ENCODE data around the gene FUT7.

FUT7 gene

DNA sequence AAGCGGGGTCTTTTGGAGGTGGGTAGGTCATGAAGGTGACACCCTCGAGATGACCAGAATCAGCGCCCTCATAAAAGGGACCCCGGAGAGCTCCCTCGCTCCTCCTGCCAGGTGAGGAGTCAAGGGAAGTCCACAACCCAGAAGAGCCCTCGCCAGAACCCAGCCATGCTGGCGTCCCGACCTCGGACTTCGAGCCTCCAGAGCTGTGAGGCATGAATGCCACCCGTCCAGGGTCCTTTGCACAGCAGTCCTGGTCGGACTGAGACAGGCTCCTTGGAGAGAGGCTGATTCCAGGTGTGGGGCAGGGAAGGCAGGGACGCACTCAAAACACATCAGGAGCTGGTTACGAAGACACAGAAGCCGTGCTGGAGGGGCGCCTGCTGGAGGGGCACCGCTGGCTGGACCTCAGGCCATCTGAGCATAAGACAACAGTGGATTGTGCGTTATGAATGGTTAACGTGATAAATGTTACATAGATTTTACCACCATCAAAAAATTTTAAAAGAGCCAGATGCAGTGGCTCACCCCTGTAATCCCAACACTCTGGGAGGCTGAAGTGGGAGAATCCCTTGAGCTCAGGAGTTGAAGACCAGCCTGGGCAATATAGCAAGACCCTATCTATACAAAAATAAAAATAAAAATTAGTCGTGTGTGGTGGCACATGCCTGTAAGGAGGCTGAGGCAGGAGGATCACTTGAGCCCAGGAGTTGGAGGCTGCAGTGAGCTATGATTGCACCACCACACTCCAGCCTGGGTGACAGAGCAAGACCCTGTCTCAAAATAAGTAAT, 29.8 kb downstream of the FUT7 start:
- no peak for DNase-seq (ENCODE audit: low spot score)

DNA sequence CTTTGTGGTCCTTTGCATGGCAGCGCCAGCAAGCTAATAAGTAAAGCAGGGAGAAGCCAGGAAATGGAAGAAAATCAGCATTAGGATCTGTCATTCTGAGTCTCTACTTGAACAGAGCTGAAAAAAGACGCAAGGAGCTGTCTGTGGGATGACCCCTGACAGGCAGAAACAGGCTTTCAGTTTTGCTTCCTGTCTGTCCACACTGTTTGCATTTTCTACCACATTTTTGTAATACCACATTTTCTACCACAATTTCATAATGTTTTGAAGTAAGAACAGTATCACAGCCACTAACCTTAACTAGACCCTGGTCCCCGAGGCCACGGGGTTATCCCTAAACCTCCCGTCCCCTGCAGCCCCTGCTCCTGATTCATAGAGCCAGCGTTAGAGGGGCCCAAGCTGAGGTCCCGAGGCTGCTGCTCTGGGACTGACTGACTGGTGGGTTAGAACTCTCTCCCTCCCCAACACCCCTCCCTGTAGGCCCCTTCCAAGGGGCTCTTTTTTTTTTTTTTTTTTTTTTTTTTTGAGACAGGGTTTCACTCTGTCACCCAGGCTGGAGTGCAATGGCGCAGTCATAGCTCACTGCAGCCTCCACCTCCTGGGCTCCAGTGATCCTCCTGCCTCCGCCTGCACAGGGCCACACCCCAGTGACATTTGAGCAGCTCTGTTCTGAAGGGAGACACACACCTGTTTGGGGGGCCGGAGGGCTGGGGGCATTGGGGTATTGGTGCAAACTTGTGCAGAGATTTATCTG, 31.5 kb downstream of the FUT7 start:
- peak; percentile 53 for DNase-seq (ENCODE audit: low spot score)

DNA sequence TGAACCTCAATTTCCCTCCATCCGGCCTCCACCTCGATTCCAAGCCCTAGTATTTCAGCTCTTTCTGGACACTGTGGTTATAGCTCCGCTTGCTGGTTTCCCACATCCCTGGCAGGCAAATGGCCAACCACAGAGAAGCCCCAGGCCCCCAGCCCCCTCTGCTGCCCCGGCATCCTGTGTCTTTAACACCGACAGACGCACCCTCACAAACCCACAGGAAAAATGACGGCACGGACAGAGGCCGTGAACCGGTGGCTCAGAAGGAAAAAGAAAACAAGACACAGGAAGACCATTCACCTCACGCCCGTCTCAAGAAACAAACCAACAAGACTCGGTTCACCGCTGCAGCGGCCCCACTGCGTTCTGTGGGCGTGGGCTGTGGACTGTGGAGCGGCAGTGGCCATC, 34.1 kb downstream of the FUT7 start:
- DNase-seq (ENCODE audit: low spot score): no peak

DNA sequence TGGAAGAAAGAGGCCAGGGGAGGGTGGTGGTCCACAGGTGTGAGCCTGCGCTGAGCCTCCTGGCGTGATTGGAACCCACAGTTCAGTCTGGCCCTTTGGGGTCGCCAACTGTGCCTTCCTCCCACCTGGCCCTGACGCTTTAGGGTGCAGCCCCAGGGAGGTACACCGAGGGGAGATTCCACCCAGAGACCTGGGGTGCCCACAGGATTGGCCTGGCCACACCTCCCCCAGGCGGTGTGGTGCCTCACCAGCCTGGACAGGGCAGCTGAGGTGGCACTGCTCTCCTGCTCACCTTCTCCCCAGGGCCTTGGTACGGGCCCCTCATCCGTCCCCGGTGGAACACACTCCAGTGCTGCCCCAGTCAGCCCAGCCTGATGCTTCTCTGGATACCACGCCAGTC, 34.5 kb downstream of the FUT7 start:
- DNase-seq (ENCODE audit: low spot score): no peak

DNA sequence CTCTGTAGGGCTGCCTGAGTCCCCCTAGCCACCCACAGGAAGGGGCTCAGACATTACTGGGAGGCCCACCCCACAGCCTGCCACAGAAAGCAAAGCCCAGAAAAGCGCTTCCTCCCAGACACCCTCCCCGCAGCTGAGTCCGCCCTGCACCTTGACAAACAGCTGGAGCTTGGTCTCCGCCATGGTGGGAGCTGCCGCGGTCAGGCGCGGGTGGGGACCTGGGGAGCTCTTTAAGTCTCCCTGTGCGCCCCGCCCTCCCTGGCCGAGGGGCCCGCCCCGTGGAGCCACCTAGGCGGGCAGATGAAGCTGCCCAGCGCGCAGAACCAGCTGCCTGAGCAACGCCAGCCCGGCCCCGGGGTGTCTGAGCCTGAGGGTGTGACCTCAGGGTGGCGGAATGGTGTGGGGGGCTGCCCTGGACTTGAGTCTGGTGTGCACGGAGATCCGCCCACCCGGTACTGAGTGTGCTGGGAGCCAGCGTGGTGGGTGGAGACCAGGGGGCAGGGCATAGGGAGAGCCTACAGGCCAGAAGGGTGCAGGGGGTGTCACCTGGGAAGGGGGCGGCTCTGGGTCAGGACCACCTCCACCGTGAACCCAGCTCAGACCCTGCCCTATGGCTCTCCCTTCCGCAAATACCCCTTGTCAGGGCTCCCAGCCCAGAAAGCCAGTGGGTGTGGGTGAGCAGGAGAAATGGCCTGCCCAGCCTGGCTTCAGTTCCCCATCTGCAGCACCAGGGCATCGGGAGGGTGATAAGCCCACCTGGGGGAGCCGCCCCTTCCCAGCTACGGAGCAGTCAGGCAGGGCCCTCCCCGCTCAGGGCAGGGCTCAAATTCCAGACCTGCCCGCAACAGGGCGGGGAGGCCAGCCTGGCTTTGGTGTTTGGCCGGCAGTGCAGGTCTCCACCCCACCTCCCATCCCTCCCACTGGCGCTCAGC, 35.3 kb downstream of the FUT7 start, which contains the start of gene CLIC3:
Gene CLIC3, minus strand, starts transcription at position 208 of the 932 bp plus-strand sequence. Its CDS starts 25 bp downstream, at position 183.
- DNase-seq (ENCODE audit: low spot score): peak; percentile 36

DNA sequence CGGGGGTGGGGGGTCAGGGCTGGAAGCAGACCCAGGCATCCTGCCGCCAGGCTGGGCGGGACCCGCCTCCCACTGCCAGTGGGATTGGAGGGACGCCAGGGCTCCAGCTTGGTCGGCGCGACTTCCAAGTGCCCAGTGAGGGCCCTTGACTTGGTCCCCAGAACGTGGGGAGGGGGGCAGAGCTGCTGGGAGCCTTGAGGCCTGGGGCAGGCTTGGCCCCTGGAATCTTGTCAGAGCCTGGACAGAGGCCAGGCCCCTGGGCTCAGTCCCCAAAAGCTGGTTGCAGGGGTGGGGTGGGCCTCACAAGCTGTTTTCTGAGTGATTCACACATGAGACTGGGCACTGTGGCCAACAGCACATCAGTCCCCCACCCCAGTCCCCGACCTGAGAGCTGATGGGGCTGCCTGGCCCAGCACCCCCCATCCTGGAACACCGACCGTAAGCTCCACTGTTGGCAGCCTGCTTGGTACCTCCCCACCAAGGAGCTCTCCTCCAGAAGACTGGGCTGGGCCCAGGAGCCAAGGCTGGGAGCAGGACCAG, 36.0 kb downstream of the FUT7 start:
- no peak for DNase-seq (ENCODE audit: low spot score)

DNA sequence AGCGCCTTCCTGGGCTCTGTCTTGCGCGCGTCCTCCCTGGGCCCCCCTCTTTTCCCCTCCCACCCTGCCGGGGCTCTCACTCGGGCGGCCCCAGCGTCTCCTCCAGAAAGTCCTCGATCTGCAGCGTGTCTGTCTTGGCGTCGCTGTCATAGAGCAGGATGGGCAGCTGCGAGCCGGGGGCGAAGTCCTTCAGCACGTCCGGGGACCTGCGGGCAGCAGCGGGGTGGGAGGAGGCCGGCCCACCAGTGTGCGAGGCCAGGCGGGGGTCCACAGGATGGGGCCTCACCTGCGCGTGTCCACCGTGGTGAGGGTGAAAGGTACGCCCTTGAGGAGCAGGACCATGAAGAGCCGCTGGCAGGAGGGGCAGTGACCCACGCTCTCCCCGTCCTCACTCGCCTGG, 36.5 kb downstream of the FUT7 start:
- DNase-seq (ENCODE audit: low spot score): no peak

DNA sequence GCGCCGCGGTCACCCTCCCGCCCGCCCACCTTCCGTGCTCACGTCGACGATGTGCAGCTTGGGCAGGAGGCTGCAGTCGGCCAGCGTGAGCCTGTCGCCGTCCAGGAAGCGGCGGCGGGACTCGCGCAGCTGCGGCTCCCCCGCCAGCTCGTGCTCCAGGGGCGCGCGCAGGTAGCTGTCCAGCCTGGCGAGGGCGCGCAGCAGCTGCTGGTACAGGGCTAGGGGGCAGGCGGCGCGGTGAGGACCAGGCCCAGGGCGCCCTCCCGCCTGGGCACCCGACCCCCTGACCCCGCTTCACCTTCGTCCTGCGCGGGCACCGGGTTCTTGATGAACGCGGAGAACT, 37.0 kb downstream of the FUT7 start:
- no peak for DNase-seq (ENCODE audit: low spot score)

DNA sequence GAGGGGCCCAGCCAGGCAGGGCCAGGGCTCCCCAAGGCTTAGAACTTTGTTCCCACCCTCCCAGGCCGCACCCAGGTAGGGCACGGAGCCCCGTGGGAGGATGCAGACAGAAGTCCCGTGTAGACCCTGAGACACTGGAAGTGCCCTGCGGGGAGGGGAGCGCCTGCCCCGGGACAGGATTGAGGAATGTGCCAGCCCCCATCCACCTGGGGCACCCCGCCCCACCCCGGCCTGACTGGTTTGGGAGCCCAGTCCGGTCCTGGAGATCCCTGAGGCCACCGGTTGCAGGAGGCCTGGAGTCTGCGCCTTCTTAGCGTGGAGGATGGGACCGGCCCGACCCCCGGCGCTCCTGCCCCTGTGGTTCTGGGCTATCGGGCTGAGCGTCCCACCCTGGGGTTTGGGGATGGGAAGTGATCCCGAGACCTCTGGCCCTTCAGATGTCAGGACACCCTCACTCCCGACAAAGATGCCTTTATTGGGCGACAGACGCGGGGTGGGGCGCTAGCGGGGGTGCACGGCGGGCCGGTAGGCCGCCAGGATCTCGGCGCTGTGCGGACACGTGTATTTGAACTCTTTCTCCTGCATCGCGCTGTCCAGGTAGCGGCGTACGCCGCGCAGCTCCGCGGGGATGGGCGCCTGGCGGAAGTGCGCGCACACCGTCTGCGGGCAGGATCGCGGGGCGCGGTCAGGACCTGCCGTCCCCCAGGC, 37.6 kb downstream of the FUT7 start:
- DNase-seq (ENCODE audit: low spot score): no peak

DNA sequence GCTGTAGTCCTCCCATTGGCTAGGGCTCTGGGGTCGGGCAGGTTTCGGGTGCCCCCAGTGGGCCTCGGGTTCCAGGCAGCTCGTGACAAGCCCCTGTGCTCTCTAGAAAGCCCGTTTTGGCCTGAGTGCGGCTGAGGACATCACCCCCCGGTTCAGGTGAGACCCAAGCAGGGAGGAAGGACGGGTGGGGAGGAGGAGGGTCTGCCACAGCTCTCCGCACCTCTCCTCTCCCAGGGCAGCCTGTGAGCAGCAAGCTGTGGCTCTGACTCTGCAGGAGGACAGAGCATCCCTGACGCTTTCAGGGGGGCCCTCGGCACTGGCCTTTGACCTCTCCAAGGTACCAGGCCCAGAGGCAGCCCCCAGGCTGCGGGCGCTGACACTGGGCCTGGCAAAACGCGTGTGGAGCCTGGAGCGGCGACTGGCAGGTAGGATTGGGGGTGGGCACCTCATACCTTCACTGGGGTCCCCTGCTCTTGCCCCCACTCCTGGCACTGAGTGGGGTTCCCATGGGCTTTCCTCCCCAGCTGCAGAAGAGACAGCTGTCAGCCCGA, 39.0 kb downstream of the FUT7 start:
- no peak for DNase-seq (ENCODE audit: low spot score)

DNA sequence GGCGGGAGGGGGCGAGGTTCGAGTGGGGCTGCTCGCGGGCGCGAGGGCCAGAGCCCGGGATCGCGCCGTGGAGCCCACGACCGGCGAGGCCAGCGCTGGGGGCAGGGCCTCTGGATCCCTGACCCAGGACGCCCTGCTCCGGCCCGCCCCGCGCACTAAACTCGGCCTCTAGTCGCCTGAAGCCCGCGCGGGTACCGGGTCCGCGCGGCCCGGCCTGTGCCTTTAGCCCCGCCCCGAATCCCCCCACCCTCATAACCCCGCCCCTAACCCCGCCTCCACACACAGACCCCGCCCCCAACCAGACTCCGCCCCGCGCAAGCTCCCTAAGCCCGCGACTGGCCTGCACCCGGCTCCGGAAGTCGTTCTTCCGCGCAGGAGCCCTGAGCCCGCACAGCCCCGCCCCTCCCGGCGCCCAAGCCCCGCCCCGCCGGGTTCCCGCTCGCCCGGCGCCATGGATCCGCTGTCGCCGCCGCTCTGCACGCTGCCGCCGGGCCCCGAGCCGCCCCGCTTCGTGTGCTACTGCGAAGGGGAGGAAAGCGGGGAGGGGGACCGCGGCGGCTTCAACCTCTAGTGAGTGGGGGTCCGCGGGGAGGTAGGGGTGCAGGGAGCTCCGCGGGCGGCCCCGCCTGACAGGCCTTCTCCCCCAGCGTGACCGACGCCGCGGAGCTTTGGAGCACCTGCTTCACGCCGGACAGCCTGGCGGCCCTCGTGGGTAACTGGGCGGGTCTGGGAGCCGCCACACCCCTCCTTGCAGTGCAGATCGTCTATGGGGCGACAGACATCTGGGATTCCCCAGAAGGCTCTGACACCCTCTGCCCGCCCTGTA, 39.7 kb downstream of the FUT7 start, which contains the start of gene PAXX:
Gene PAXX, plus strand, starts transcription at position 430 of the 826 bp plus-strand sequence. Its CDS starts 22 bp downstream, at position 452.
- DNase-seq (ENCODE audit: low spot score): peak; percentile 95

DNA sequence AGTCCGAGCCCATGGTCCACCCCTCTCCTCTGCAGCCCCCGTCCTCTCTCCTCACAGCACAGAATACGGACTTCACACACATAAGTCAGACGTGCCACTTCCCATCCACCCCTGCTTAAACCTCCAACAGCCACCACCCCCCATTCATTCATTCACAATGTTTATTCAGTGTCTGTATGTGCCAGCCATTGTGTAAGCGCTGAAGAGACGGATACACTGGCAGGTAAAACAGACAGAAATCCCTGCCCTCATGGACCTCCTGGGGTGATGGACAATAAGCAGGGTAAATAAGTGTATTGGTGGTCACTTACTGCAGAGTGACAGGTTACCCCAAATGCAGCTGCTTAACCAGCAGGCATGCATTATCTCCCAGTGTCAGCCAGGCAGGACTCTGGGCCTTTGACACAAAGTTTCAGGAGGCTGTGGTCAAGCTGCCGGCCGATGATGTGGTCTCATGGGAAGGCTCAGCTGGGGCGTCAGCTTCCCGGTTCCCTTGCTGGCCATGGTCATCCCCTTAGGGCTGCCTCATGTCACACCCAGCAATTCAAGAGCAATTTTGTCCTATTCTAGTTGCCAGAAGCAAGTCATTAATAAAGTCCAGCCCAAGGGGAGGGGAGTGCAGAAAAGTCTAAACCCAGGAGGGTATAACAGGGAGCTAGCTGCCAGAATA, 41.5 kb downstream of the FUT7 start:
- no peak for DNase-seq (ENCODE audit: low spot score)

DNA sequence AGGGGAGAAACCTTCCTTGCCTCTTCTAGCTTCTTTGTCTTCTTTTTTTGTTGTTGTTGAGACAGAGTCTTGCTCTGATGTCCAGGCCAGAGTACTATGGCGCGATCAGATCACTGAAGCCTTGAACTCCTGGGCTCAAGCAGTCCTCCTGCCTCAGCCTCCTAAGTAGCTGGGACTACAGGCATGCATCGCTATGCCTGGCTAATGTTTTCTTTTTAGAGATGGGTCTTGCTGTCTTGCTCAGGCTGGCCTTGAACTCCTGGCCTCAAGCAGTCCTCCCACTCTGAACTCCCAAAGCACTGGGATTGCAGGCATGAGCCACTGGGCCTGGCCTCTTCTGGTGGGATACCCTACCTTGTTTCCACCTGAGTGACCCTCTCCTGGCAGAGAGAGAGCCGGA, 43.0 kb downstream of the FUT7 start:
- no peak for DNase-seq (ENCODE audit: low spot score)

DNA sequence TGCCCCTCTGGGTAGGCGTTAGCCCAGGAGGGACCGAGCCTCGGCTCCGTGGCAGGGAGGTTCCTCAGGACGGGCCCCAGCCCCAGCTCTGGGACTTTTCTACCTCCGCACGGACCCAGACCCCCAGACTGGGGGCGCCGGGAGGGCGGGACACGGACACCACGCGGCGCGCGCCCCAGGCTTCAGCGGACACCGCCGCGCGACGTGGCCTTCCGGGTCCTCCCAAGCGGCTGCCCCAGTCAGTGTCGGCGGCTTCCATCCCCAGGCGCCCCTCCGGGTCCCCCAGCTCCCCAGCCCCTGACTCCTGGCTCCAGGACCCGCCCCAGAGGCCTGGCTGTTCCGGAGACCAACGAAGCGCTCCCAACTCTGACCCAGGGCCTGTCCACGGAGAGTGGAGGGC, 46.0 kb downstream of the FUT7 start:
- no peak for DNase-seq (ENCODE audit: low spot score)

DNA sequence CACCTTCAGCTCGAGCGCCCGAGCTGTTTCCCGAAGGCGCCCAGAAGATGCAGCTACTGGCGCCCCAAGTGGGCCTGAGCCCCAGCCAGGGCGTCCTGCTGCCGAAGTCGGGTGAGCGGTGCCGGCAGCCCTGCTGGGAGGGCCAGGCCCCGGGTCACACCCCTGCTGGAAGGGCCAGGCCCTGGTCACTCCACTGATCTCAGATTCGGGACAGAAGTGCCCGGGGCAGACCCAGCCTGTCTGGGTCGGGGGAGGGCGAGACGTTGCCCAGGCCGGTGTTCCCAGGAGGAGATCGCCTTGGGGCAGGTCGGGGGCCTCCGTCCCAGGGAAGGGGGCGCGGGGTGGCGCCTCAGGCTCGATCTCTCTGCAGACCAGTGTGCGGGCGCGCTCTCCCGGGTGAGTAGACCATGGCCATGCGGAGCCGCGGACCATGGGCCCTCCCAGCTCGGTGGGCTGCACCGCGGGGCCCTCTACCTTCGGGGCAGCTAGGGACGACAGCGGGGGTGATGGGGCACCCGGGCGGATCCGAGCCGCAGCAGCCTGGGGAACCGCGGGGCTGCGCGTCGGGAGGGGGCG, 46.8 kb downstream of the FUT7 start:
- no peak for DNase-seq (ENCODE audit: low spot score)

DNA sequence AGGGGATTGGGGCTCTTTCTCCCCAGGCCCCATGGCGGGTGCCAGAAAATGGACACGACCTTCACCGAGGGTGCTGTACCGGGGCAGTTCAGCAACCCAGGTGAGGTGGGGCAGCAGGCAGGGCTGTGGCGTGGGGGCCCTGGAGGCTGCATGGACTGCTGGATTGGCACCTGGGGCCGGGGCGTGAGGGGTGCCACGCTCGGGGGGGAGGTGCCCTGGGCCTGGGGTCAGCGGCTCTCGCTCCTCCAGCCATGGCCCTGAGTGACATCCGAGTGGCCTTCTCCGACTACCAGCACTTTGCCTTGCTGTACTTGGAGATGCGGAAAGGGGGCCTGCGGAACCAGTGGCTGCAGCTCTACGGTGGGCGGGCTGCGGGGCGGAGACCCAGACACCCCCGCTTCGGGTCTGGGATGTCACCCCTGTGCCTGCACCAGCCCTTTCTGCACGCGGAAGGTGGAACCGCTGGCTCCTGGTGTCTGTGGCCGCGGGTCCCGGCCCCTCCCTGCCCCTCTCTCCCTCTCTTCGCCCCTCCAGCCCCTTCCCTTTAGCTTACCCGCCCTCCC, 47.3 kb downstream of the FUT7 start:
- no peak for DNase-seq (ENCODE audit: low spot score)

DNA sequence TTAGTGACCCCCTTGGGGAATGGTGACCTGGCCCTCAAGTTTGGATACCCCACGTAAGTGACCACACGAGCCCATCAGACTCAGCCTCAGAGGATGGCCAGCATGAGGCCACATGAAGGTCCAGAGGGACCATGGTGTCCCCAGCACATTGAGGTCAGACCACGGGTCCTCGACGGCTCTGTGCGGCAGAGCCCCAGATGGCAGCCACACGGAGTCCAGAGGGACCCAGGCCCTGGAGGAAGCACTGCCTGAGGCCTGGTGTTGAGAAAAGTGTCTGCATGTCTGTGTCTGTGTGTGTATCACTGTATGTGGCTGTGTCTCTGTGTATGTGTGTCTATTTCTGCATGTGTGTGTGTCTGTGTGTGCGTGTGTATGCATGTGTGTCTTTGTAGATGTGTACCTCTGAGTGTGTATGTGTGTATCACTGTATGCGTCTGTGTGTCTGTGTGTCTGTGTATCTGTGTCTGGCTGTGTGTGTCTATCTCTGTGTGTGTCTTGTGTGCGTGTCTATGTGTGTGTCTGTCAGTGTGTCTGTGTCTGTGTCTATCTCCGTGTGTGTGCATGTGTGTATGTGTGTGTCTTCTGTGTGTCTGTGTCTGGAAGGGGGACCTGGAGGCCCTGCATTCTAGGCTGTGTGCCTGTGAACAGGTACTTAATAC, 48.1 kb downstream of the FUT7 start:
- DNase-seq (ENCODE audit: low spot score): no peak

DNA sequence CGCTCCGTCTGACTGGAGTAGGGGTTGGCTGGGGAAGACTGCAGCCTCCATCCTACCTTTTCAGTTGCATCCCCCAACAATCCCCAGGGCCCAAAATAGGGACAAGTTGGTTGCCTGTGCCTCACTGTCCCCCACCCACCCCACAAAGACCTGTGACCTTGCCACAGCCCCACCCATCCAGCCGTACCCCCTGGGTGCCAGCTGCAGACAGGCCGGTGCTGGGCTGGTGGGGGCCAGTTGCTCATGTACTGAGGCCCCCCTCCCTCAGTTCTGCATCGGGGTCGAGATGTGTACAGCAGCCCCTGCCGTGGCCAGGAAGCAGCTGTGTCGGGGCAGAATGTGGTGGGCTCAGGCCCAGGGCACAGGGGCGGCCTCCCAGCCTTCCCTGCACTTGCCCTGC, 48.7 kb downstream of the FUT7 start:
- DNase-seq (ENCODE audit: low spot score): no peak

Measured in NAMALWA (cell line).